HG03575 (cell line): ENCODE results near the gene MAP2K7.

Experiments used
- ATAC-seq: cut with Tn5 transposase; IDR thresholded peaks from one replicate; pipeline ENCODE4 v1.9.1; 2021; ENCODE audit not compliant: unreplicated experiment, insufficient number of reproducible peaks, low FRiP score; ENCODE audit errors: extremely low read depth

MAP2K7 gene

GRCh38 chr19:7902796-7903243, 857 bp upstream of the MAP2K7 start:
- no peak for ATAC-seq

- no peak for ATAC-seq
Observed at GRCh38 chr19:7904074-7905020, 670 bp downstream of the MAP2K7 start.

- ATAC-seq: no peak
Observed at GRCh38 chr19:7905268-7905667, 1.6 kb downstream of the MAP2K7 start.

GRCh38 chr19:7905859-7906258, 2.2 kb downstream of the MAP2K7 start:
- no peak for ATAC-seq

- ATAC-seq: no peak
Observed at GRCh38 chr19:7907122-7907521, 3.4 kb downstream of the MAP2K7 start.

- no peak for ATAC-seq
Observed at GRCh38 chr19:7907544-7907943, 3.9 kb downstream of the MAP2K7 start.

- ATAC-seq: no peak
Observed at GRCh38 chr19:7908078-7908699, 4.5 kb downstream of the MAP2K7 start.

- no peak for ATAC-seq
Observed at GRCh38 chr19:7908742-7909461, 5.2 kb downstream of the MAP2K7 start.

GRCh38 chr19:7909471-7910067, 5.9 kb downstream of the MAP2K7 start:
- ATAC-seq: no peak

GRCh38 chr19:7910321-7911161, 6.9 kb downstream of the MAP2K7 start:
- no peak for ATAC-seq

- no peak for ATAC-seq
Observed at GRCh38 chr19:7911508-7912143, 7.9 kb downstream of the MAP2K7 start.

GRCh38 chr19:7912144-7912696, 8.5 kb downstream of the MAP2K7 start:
- ATAC-seq: no peak

- no peak for ATAC-seq
Observed at GRCh38 chr19:7912697-7913564, 9.3 kb downstream of the MAP2K7 start.

GRCh38 chr19:7913652-7914051, 10.0 kb downstream of the MAP2K7 start:
- no peak for ATAC-seq

GRCh38 chr19:7914099-7914498, 10.4 kb downstream of the MAP2K7 start:
- no peak for ATAC-seq

GRCh38 chr19:7914598-7915045, 10.9 kb downstream of the MAP2K7 start, which contains the start of gene TGFBR3L:
Gene TGFBR3L, plus strand, starts transcription at chr19:7914830.
- ATAC-seq: no peak
